Measurements from ENCODE around the gene CLEC16A.
A peak's percentile ranks its signal among the peaks of the same experiment; 100 is the strongest.
"Not testable (repeated sequence)": the region's sequence is repeated elsewhere in the genome, so short reads cannot be mapped to it uniquely, and the experiment has no call there.

CLEC16A gene

DNA sequence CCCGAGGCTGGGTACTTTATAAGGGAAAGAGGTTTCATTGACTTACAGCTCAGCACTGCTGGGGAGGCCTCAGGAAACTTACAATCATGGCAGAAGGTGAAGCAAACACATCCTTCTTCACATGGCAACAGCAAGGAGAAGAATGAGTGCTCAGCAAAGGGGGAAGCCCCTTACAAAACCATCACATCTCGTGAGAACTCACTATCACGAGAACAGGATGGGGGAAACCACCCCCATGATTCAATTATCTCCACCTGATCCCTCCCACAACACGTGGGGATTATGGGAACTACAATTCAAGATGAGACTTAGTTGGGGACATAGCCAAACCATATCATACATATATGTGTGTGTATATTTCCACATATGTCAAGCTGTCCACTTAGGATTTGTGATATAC is 22.2 kb downstream of the CLEC16A start:
- DNase-seq = not testable (repeated sequence)

DNA sequence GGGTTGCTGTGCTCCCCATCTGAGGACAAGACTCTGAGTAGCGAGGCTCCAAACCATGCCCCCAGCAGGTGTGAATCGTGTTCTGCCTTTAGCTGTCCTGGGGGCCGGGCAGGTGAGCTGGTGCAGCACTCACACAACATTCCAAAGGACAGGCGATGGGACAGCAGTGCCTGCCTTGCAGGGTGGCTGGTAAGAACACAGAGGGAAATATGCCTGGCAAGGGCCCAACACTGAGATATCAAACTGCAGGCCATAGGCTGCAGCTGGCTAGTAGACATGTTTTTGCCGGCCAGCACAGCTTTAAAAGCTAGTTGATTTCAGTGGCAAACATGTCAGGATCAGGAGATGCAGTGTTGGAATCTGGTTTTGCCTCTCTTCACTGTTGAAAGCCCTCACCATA is 23.6 kb downstream of the CLEC16A start:
- DNase-seq = no peak

DNA sequence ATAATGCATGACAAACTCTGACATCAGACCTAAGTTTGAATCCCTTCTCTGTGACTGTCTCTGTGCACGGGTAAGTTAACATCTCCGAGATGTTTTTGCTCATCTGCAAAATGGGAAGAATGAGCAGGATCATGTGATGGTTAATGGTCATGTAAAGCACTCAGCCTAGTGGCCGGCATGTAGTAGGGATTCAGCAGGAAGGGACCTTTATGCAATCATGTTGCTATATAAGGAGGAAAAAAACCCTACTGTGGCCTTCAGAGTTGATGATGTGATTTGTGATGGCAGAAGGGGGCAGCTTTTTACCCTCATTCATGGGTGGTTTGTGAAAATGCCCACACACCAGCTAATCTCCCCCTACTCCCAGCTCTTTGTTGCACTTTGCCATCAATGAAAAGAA is 24.1 kb downstream of the CLEC16A start:
- no peak for DNase-seq

DNA sequence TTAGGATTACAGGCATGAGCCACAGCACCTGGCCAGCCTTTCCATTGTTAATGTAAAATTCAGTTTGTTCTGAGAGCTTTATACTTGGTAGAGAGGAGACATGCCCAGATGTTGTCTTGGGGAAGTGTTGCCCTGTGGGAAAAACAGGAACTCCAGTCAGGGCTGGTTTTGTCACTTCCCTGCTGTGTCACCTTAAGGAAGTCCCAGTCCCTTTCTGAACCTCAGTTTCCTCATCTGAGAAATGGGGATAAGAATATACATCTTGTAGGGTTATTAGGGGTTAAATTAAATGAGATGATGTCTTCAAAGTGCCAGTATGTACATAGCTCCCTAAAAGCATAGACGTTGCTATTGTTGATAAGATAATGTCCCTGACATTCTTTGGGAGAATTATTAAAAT is 25.3 kb downstream of the CLEC16A start:
- DNase-seq = no peak

DNA sequence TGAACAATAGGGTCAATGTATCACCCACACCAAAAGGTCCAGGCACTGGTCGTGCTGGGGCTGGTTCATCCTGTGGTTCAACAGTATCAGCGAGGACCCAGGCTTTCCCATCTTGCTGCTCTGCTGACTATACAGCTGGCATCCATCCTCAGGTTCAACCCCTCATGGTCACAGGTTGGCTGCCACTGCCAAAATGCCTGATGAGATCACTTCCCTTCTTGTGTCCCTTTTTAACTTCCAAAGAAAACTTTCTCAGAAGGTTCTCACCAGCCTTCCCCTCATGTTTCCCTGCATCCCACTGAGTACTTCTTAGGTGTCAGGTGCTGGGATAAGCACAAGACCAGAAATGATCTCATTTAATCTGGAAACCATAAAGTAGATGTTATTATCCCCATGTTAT is 25.7 kb downstream of the CLEC16A start:
- DNase-seq = no peak

DNA sequence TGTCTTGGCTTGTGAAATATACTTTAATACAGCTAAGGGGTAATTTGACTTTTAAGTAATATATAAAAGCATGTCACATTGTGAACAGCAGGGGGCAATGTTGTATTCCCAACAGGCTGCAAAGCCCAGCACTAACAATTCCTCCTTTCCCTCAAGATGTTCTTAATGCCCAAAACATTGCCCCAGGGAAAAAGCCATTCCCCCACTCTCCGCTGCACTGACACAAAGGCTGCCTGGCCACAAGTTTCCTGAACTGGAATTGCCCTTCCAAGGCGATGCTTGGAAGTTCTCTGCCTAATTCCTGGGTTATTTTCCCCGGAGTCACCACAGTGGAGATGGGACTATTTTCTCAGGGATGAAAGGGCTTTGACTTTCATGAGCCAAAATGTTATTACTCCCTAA is 27.2 kb downstream of the CLEC16A start:
- peak; percentile 95 for DNase-seq

DNA sequence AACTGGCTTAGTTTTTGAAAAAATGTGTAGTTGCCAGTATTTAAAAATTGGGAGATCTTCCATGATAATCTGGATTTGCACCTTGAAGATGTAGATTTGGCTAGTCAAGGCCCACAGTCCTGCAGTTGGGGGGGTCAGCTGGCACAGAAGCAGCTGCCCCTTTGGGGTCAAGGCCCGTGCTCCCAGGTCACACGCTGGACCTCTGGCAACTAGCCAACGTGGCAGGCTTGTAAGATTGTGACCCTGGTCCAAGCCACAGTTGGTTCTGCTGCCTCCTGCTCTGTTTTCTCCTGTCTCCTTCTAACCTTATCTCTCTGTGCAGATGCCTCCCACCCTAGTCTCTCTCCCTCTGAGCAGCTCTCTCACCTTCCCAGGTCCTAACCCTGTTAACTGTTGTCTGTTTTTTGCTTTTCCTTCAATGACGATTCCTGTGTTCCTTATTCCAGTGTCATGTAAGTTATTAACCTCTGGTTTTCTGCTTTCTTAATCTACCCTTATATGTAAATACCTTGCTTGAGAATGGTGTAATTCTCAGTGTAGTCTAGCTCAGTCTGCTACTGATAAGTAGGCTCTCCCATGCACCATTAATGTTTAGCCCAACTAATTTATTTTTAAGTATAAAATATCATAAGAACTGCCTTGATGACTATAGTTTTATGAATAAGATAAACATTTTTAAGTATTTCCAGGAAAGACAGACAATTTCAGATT is 27.9 kb downstream of the CLEC16A start:
- no peak for DNase-seq

DNA sequence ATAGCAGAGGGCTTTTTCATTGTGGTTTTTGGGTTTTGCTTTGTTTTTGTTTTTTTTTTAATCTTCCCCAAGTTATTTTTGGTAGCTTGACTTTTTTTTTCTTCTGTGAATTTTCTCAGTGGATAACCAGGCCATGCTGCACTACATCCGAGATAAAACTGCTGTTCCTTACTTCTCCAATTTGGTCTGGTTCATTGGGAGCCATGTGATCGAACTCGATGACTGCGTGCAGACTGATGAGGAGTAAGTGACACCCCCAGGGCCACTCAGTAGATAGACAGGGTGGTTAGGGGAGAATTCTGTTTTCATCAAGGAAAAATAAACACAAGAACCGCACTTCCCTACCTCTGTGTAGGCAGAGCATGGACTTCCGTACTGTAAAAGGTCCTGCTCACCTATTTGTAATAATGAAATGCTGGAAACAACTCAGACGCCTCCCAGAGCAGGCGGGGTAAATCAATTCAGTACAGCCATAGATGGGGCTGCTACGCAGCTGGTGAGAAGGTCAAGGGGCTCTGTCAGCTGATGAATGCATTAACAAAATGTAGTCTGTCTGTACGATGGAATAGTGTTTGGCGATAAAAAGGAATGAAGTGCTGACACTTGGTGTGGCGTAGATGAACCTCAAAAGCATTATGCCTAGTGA is 28.6 kb downstream of the CLEC16A start:
- no peak for DNase-seq

DNA sequence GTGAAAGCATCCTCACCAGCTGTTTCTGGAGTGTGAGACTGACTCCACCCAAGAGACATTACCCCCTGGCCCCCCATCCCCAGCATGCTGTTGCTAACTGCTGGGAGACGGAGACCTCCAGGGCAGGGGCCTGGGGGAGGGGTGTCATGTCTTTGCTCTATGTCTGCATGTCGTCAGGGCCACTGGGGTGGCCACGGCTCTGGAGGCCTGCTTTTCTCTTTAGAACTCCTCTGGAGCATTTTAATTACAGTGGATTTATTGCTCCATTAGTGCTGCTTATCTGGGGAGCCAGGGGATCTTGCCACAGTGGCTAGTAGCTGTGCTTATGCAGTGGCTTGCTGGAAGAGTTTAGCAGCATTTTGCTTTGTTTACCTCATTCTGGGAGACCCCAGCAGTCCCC is 32.3 kb downstream of the CLEC16A start:
- DNase-seq = no peak

DNA sequence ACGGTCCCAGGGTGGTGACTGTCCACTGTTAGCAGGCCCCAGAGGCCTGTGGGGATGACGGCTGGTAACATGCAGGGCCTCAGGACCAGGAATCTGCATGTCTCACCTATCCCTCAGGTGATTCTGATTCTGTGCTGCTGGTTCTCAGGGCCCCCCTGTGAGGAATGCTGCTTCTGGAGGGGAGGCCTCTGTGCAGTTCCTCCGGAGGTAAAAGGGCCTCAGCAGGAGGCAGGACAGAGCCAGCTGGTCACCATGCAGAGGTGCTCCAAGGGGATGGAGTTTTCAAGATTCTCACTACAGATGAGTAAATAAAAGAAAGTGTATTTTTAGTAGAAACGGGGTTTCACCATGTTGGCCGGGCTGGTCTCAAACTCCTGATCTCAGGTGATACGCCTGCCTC is 33.8 kb downstream of the CLEC16A start:
- DNase-seq = no peak

DNA sequence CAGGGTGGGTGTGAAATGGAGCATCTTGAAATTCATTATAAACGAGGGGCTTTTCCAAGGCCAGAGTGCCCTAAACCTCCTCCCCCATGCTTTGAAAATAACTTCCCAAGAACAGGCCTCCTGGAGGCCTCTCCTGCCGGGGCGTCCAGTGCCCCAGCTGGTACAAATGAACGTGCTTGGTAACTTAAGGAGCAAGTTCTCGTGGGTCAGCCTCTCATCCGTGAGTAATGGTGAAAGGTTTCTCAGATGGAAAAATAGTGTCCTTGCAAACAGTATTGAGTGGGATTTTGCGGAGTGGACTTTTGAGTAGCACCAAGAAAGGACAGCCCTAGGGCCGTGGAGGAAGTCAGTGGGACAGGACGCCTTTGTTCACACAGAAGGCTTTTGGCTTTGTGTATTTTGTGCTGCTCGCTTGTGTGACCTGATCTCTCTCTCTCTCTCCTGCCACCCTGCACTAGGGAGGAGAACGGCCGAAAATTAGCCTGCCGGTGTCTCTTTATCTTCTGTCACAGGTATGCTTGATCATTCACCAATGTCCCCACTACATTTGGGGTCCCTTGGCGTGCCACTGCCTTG is 34.6 kb downstream of the CLEC16A start:
- DNase-seq = no peak

DNA sequence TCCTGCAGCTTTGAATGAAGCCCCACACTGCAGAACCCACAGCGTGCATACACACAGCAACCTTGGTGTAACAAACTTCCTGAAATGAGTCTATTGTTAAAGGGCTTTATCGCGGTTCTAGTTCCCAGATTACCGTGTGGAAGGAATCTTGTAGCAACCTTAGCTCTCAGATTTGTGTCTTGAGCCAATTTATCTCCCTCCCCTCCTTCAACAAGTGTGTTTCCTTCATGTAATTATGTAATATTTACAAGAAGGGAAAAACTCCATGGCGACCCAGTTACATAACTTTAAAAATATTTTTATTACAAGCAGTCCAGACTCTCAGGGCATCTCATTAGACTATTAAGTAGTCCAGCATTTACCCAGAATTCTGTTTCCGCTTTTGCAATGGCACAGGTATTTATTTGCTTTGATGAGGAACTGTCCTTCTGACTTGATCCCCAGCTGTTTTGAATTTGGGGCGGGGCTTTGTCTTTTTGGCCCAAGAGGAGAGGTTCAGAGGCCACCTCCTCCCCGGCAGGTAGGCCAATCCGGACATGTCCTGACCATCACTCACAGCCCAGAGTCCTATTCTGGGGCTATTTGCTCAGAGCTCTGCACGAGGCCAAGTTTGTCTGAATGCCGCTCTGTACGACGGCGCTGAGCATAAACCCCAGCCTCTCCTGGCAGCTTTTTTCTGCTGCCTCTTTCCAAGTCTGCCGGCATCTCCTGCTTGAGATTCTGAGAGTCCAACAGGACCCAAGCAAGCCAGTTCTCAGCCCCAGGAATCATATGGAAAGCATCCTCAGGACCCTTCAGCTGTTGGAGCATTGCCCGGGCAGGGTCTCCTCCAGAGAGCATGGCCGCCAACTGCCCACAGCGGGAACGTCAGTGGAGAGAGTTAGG is 35.6 kb downstream of the CLEC16A start:
- no peak for DNase-seq

DNA sequence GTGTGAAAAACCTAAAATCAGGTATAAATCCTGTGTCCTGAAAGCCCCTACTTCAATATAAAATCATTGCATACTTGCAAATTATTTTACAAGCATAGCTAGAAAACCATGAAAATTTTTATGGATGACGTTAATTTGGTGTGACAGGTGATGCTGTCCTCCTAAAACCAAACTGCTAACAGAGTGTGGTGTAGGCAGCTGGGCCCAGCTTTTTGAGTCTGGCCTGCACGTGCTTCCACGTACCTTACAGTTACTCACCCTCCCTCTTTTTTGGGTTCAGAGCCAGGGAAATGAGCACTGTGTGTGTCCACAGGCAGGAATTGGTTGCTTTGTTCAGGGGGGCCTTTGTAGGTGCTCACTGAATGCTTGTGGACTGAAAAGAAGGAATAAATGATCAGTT is 36.4 kb downstream of the CLEC16A start:
- DNase-seq = no peak

DNA sequence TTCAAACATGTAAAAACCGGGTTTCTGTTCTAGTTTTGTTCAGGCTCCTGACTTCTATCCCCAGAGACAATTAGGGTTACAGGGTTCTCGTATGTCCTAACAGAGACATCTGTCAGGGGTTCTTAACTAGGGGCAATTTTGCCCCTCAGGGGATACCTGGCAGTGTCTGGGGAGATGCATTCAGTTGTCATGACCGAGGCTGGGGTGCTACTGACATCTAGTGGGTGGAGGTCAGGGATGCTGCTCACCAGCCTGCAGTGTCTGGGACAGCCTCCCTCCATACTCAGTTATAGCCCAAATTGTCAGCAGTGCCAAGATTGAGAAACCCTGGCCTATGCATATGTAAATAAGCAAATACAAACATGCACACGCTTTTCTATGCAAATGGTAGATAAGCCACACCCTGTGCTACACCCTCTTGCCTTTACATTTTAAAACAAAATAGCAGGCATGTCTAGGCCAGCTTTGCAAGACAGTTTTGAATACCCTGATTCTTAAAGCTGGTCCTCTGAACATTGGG is 37.4 kb downstream of the CLEC16A start:
- DNase-seq = no peak

DNA sequence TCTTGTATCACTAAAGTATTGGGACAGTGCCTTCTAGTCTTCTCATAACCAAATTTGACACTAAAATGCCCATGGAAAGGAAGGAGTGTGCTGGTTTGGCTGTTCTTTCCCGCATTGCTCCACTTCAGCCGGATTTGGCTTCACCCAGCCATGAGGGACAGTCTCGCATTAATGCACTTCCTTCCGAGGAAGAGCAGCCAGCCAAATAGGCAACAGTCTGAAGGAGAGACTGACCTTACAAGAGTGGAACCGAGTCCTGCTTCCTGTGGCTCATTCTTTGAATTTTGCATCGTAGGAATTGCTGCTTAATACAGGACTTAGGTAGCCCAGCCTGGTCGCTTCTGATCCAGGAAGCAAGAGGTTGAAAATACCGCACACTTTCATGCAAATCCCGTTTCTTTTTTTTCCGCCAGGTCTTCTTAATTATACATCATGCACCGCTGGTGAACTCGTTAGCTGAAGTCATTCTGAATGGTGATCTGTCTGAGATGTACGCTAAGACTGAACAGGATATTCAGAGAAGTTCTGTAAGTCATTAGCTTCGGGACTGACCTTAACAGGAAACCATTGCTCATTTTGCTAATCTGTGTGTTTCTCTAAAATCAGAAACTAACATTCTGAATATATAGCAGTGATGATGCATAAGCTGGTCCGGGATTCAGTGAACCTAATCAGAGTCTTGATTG is 38.2 kb downstream of the CLEC16A start:
- no peak for DNase-seq

DNA sequence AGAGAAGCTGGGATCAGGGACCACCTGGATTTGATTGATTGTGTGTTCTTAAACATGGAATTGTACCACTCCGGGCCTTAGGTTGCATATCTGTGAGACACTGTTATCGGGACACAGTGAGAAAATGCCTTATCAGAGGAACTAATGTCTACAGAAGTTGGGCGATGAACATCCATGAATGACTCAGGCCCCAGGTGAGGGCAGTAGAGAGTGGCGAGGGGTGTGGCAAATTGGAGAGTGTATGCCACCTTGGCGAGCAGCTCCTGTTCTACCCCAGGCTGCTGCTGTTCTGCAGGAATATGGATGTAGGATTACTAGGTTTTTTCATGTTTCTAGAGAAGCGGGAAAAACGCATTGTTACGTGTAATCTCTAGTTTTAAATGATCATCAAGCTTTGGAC is 38.8 kb downstream of the CLEC16A start:
- no peak for DNase-seq

DNA sequence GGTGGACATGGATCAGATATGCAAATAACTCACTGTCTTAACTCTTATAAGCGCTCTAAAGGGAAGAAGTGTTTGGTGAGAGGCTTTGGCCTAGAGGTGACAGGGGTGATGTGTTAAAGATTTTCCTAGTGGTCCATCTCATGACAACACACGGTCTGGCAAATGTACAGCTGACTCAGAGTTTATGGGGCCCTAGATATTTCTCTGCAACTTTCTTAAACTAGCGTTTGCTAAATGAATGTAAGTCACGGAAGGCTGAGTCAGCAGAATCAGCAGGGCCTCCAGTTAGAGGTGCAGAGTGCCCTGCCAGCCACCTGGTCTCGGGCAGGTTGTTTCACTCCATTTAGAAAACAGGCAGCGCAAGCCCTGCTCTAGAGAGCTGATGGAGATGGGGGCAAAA is 40.1 kb downstream of the CLEC16A start:
- peak; percentile 65 for DNase-seq

DNA sequence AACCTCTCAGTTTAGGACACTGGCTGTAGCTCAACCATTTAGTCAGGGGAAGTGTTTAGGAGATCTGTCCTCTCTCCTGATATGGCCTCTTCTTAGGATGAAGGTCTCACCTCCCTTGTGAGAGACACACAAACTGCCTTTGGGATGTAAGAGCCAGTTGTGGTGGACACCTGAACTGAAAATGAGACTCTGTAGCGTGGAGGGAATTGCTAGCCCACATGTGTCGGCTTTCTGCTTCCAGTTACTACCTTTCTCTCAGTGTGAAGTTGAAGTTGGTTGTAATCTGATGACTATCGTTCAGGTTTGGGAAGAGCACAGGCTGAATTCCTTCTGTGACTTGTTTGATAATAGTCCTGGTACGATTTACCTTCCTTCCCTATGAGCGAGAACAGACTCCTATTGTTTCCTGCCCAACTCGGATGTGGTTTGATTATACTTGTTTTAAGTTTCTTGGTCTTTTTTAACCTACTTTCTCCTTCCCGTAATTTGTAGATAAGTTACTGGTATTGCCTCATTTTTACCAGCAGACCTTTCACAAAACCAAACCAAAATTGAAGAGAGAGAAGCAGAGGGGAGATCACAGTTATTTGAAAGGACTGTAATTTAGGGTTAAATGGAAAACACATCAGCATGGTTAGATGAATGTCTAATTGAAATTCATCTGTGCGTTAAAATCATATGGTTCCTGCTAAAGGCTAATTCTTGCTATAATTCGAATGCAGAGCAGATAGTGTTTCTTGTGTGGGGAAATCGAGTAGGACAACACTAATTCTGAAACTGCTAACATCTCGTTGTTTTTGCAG is 43.2 kb downstream of the CLEC16A start:
- DNase-seq = no peak

DNA sequence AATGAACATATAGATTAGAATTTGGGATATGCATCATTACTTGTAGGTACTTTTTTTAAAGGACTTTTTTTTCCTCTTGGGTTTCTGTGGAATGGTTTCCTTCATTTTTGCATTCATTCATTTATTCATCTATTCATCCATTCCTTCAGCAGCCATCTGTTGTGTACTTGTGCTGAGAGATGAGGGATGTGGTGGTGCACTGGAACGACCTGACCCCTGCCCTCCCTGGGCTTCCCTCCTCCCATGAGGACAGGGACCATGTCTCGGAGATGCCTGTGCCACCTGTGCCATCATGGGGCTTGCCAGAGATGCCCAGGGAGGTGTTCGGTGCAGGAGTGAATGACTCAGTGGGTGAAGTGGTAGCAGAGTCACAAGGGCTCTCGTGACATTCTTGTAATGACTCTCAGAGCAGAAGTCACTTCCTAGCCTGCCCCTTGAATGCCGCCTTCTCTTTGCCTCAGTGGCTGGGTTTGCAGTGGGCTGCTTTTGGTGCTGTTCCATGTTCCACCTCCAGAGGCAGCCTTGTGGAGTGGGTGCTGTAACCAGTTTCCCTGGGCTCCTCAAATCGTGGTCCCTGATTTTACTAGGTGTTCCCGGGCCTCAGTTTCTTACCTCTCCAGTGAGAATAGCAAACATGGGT is 43.9 kb downstream of the CLEC16A start:
- DNase-seq = no peak

DNA sequence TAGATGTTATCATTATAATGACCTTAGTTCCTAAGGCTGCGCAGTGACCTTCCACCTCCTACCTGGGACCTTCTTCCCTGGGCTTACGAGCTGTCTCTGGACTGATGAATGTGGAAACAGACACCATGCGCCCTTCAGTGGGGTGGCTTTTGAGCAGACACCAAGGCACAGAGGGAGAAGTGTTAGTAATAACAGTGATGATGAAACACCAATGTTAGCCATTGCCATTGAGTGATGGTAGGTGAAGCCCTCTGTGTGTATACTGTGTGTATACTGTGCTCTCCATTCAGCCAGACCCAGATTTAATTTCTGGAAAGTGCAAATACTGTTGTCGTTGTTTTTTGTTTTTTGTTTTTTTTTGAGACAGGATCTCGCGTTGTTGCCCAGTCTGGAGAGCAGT is 44.5 kb downstream of the CLEC16A start:
- DNase-seq = no peak

DNA sequence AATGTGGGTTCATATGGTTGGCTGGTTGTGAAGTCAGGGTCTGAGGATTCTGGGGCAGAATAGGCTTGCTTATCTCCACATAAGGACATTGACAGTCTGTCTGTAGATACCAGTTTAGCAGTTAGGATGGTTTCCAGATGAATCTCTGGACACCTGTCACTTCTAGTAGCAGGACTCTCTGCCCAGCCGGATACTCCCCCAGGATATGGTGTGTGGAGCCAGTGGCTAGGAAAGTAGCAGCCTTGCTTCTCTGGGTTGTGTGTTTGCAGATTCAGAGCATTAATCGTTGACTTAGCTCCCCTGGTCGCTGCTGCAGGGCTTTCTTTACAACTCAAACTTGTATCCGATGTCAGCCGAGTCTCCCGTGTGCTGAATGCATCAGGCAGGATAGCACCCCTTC is 45.2 kb downstream of the CLEC16A start:
- no peak for DNase-seq
